GM18507 (cell line): ENCODE measurements around the gene MRPS12.
A peak's percentile ranks its signal among the peaks of the same experiment; 100 is the strongest.
"Not testable (repeated sequence)": the region's sequence is repeated elsewhere in the genome, so short reads cannot be mapped to it uniquely, and the experiment has no call there.

ENCODE experiments used
- DNase-seq: peaks from one replicate; pipeline ENCODE4 v3.0.0; 2011; ENCODE audit warnings: low read depth; ENCODE audit not compliant: insufficient read length; ENCODE audit errors: extremely low spot score
- FAIRE-seq: peaks from 2 replicates; lab custom pipeline; 2011; peaks lifted over from hg19 to GRCh38; lab: Jason Lieb, UNC

The MRPS12 gene

GRCh38 chr19:38931521-38931793, 713 bp downstream of the MRPS12 start:
- FAIRE-seq (no peak), DNase-seq (no peak)

DNA sequence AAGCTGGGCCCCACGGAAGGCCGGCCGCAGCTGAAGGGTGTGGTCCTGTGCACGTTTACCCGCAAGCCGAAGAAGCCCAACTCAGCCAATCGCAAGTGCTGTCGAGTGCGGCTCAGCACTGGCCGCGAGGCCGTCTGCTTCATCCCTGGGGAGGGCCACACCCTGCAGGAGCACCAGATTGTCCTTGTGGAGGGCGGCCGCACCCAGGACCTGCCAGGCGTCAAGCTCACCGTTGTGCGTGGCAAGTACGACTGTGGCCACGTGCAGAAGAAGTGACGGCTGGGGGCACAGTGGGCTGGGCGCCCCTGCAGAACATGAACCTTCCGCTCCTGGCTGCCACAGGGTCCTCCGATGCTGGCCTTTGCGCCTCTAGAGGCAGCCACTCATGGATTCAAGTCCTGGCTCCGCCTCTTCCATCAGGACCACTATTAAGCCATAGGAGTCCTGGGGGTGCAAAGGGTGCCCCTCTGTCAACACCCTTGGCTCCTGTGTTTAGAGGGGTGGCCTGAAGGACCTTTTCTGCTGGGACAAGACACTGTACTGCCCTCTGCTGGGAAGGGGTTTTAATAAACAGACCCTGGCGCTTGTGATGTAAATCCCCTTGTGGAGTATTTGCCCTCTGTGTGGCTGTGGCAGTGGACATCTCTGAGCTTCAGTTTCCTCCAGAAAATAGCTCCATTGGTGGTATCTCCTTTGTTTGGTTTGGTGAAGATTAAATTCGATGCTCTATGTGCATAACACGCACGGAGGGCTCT, 1.9 kb downstream of the MRPS12 start:
- no peak for FAIRE-seq
- DNase-seq, result no peak

DNA sequence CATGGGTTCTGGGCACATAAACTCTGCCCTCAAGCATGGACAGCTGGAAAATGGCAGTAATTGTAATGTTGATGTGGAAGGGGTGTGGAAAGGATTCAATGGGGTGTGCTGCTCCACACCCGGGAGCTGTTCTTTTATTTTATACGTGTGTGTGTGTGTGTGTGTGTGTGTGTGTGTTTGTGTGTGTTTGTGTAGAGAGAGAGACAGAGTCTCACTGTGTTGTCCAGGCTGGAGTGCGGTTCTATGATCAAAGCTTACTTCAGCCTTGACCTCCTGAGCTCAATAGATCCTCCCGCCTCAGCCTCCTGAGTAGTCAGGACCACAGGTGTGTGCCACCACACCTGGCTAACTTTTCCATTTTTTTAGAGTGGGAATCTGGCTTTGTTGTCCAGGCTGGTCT, 2.8 kb downstream of the MRPS12 start:
- FAIRE-seq (no peak), DNase-seq (no peak)

DNA sequence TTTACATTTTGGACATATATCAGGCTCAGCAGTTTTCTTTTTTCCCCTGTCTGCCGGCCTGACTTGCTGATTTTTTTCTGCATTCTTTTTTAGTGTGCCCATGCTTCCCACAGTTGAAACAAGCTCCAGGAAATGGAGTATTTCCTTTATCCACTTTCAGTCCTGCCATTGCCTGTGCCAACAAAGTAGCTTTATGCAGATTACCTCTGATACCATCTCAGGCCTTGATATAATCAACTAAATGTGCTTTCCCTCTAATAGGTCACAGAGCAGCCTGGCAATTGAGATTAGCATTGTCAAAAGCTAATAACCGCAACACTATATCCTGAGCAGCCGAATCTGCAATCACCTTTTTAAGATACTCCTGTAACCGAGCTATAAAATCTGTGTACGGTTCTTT, 9.2 kb downstream of the MRPS12 start:
- FAIRE-seq (no peak), DNase-seq (no peak)

- DNase-seq, FAIRE-seq: not testable (repeated sequence)
Measured at GRCh38 chr19:38941466-38941865, 10.7 kb downstream of the MRPS12 start.

DNA sequence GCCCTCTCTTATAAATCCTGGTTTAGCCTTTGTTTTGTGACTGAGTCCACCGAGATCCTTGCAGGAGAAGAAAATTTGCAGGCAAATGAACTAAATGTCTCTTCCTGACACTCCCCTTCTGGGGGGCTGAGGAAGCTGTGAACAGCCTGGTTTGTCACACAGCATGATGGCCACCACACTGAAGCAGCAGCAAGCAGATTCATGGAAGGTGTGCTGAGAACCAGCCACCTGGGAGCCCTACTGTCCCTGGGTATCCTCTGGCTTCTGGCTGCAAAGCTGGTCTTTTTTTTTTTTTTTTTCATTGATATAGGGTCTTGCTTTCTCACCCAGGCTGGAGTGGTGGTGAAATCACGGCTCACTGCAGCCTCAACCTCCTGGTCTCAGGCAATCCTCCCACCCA, 11.2 kb downstream of the MRPS12 start:
- no peak for FAIRE-seq

DNA sequence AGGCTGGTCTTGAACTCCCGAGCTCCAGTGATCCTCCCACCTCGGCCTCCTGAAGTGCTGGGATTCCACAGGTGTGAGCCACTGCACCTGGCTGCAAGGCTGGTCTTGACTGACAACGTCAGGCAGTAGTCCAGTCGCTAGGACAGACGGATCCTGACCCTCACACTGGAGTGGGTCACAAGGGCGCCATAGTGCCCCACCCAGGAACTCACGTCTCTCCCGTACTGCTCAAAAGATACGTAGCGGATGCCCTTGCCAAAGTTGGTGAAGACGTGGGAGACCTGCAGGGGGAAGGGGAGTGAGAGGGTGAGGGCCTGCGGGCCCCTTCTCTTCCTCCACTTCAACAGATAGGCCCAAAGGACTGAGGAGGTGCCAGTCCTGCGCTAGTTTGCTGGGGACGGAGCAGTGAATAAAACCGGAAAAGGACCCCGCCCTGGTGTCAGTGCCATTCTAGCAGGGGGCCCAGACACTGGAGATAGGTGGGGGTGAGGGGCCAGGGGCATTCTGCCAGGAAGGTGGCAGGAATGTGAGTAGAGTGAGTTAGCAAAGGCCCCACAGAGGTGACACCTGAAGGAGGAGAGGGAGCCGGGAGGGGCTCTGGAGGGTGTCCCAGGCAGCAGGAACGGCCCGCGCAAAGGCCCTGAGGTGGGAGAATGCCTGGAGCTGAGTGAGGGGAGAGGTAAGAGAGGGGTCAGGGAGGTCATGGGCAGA, 11.9 kb downstream of the MRPS12 start:
- no peak for FAIRE-seq

More for the DNA sequence above, 11.2 kb downstream of the MRPS12 start:
- no peak for DNase-seq

DNA sequence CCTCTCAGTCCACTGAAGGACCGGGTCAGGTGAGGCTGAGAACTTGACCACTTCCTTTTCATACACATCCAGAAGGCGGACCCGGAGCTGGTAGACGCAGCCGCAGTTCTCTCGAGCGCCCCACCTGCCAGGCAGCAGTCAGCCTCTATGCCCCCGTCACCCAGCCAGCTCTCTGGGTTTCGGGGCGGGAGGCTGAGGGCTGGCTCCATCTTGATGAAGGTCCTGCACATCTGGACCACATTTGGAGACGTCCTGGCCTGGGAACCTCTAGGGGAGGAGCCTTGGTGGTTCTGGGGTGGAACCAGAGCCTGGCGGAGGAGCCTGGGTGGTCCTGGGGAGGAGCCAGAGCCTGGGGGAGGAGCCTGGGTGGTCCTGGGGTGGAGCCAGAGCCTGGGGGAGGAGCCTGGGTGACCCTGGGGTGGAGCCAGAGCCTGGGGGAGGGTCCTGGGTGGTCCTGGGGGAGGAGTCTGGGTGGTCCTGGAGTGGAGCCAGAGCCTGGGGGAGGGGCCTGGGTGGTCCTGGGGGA, 14.3 kb downstream of the MRPS12 start:
- FAIRE-seq (no peak), DNase-seq (no peak)

More for the DNA sequence above, 11.9 kb downstream of the MRPS12 start:
- no peak for DNase-seq

GRCh38 chr19:38945562-38946228, 15.0 kb downstream of the MRPS12 start:
- FAIRE-seq (no peak), DNase-seq (no peak)

DNA sequence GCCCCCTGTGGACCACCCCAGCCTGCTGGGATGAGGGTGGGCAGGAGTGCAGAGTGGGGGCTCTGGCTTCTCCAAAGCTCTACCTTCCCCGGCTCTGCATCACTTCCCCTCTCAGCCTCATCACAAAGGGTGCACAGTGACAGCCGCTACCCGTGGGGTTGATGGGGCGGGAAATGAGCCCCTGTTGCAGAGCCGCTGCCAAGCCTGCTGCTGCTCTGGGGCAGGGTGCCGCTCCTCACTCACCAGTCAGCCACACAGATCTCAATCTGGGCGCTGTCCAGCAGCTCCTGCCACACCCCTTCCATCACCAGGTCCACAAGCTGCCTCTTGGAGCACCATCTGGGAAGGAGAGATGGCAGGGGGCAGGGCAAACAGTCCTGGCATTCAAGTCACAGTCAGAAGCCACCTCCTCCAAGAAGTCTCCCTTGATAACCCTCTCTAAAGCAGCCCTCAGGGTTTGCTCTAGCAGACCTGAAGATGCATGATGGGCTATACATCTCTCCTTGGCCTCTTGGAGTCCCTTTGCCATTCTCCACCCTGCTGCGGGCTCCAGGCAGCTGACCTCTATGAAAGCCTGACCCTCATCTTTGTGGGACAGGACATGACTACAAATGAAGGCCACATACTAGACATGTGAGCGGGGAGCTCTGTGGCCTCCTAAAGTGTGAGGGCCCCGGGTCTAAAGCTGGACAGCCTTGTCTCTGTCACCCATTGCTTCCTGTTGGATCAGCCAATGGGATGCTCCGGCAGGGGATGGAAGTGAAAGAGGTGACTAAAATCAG, 15.7 kb downstream of the MRPS12 start:
- no peak for FAIRE-seq
- DNase-seq, result no peak

DNA sequence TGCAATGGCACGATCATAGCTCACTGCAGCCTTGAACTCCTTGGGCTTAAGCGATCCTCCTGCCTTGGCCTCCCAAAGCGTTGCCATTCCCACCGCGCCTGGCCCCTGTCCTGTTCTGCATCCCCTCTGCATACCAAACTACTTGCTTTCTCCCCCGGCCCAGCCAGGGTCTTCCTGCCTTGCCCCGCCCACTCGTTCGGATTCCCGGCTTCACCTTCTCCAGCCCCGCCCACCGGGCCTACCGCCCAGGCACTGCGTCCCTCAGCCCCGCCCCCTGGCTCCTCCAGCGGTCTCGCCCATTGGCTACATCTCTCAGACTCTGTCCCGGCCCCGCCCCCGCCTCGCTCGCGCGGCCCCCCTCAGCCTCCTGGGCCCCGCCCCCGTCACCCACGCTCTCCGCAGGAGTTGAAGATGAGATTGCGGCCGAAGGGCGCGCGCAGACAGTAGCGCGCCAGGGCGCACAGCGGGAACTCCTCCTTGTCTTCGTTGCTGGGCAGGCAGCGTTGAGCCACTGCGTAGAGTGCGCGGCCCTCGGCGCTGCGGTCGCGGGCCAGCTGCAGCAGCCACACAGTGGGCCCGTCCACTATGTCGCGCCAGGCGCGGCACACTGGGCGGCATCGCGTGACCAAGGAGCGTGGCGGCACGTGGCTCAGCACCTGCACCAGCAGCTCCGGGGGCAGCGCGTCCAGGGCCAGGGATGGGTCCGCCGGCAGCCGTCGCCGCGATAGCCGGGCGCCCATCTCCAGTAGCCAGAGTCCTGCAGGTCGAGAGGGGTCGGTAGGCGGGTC, 19.0 kb downstream of the MRPS12 start:
- DNase-seq (peak; percentile 60), FAIRE-seq (peak; percentile 45)

DNA sequence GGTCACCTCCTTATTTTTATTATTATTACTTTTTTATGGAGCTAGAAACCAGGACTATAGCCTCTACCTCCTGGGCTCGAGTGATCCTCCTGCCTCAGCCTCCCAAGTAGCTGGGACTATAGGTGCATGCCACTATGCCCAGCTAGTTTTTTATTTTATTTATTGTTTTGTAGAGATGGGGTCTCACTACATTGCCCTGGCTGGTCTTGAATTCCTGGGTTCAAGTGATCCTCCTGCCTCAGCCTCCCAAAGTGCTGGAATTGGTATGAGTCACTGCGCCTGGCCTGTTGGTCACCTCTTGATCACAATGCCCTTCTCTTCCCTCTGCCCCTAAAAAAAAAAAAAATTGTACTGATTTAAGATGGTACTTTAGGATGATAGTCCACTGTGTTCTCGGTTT, 20.4 kb downstream of the MRPS12 start:
- DNase-seq, result no peak
- FAIRE-seq, result no peak

DNA sequence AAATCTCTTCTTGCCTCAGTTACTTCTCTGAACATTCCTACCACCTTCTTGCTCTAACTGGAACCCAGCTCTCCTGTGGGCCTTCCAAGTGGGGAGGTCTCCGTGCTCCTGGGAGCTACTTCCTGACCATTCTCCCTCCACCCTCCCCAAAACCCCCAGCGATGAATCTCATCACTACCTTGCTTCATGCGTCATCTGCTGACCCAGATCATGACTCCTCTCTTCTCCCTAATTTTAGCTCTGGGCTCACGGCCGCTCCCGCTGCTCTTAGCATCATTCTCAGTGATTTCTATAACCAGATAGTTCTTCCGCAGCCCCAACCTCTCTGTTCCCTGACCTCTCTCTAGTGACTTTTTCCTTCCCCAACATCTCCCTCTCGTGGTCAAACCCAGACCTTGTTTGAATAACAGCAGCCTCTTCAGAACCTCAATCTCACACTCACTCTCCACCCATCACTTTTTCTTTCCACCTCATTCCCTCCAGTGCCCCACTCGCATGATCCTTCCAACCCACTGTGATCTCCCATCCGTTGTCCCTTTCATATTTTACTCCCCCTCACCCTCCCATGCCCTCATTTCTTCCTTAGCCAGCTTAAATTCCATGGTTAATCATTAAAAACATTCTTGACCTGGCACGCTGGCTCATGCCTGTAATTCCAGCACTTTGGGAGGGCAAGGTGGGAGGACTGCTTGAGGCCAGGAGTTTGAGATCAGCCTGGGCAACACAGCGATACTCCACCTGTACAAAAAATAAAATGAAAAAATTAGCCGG, 21.8 kb downstream of the MRPS12 start:
- DNase-seq, result no peak
- FAIRE-seq, result peak; percentile 80

DNA sequence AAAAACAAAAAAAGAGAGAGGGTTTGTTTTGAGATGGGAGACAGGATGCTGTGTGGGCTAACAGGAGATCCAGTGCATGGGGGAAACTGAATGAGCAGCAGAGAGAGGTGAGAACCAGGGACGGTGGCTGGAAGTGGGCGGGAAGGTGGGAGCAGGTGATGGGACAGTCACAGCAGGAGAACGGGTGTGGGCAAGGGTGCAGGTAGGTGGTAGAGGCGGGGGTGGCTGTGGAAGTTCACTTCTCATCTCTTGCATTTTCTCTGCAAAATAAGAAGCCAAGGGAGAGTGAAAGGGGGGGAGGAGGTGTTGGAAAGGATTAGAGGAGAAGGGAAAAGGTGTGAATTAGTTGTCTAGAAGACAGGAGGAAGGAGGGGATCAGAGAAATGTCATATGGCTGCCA, 22.9 kb downstream of the MRPS12 start:
- no peak for FAIRE-seq
- no peak for DNase-seq

DNA sequence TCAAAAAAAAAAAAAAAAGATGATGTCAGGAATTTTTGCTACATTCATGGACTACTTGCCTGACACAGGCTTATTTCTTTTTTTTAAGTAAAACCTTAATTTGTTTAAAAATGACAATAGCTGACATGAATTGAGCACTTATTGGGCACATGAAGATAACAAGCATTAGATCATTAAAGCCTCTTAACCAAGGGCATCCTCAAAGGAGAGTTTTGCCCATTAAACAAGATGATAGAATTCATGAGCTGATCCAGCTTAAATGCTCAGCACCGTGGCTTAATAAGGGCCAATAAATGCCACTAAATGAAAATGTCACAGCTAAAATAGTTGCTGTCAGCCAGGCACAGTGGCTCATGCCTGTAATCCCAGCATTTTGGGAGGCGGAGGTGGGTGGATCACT, 25.5 kb downstream of the MRPS12 start:
- FAIRE-seq, result no peak
- DNase-seq, result no peak

DNA sequence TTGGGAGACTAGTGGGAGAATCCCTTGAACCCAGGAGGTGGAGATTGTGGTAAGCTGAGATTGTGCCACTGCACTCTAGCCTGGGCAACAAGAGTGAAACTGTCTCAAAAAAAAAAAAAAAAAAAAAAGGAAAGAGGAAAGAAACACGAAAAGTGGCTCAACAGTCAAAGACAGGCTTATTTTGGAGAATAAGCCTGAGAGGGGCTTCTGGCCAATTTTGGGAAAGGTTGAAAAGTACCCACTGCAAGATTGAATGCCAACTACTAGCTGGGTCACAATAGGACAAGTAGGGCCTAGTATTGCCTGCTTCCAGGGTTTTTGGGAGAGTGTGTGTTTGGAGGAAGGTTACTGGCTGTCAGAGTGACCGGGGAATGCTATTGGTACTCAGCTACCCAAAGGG, 27.6 kb downstream of the MRPS12 start:
- FAIRE-seq (no peak), DNase-seq (no peak)

DNA sequence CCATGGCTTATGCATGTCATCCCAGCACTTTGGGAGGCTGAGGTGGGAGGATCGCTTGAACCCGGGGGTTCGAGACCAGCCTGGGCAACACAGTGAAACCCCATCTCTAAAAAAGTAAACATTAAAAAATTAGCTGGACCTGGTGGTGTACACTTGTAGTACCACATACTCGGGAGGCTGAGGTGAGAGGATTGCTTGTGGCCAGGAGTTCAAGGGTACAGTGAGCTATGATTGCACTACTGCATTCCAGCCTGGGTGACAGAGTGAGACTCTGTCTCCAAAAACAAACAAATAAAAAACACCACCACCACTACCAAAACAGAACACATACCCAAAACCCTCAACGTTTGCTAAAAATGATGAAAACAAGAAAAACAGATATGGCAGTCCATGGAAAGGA, 28.9 kb downstream of the MRPS12 start:
- no peak for DNase-seq
- FAIRE-seq, result no peak

DNA sequence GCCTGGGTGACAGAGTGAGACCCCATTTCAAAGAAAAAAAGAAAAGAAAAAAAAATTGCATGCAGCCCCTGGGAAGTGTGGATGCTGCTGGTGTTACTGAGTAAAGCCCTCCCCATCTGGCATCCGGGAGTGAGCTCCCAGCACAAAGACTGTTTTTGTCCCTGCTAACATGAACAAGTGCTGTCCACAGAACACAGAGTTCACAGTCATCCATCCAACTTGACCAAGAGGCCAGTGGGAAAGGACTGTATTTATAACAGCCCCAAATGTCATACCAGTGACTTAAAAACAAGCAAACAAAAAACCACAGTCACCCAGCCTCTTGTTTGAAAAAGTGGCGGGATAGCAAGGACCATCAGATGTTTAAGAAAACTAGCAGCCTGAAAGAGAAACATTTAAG, 34.0 kb downstream of the MRPS12 start:
- DNase-seq (no peak), FAIRE-seq (no peak)
